Peyer's patch (tissue), 4 donors: ENCODE results near the gene TRIM2. TPM values are rescaled to one million over a fixed set of nuclear protein-coding genes. Genes with fewer than 3 reads are reported as not detected.

Source experiments
- DNase-seq, 3 donors: peaks; one replicate each; pipeline ENCODE4 v3.0.0-alpha.2; 2017 to 2019
- H3K27ac ChIP-seq, 4 donors: fragments of 200-600 bp; sonication (generic); one replicate each; pipeline ENCODE4 v1.5.1; 2016 to 2019
- H3K27me3 ChIP-seq, 2 donors: fragments of 200-600 bp; sonication (generic); one replicate each; pipeline ENCODE4 v1.5.1; 2019
- H3K36me3 ChIP-seq, 3 donors: fragments of 200-600 bp; sonication (generic); one replicate each; pipeline ENCODE4 v1.5.1; 2016 to 2019
- H3K4me1 ChIP-seq, 4 donors: fragments of 200-600 bp; sonication (generic); one replicate each; pipeline ENCODE4 v1.5.1; 2016 to 2019
- H3K4me3 ChIP-seq, 4 donors: fragments of 200-600 bp; sonication (generic); 1 replicate in 3 of 4; 2 replicates in 1 of 4; pipeline ENCODE4 v1.5.1; 2016 to 2019; ENCODE audit warnings: mild to moderate bottlenecking in 1 of 4
- H3K9me3 ChIP-seq, 4 donors: fragments of 200-600 bp; sonication (generic); one replicate each; pipeline ENCODE4 v1.5.1; 2016 to 2019; ENCODE audit warnings: mild to moderate bottlenecking in 1 of 4
- CTCF ChIP-seq, 6 experiments: fragments of 450-650 bp in 4 of 6; fragments of 200-600 bp in 2 of 6; sonication (generic) in 1 of 6; IDR thresholded peaks; one replicate each; pipeline ENCODE4 v1.5.1; 2017 to 2019; ENCODE audit warnings: antibody characterized with exemption in 6 of 6, mild to moderate bottlenecking in 3 of 6, moderate library complexity in 1 of 6
- POLR2A ChIP-seq, 2 donors: fragments of 450-650 bp; IDR thresholded peaks; one replicate each; pipeline ENCODE4 v1.5.1; 2017; ENCODE audit warnings: antibody characterized with exemption in 2 of 2, mild to moderate bottlenecking in 2 of 2, moderate library complexity in 2 of 2
- total RNA-seq, 4 donors: library from RNA; depleted of rRNA; stranded (reverse); fragments of >200 nt; gene quantifications; one replicate each; pipeline ENCODE4 v1.1.0, GENCODE V29; 2016

TRIM2 gene
- total RNA-seq, 4 donors from 2014 or later, result 58.6 to 158 (median 144) TPM

- TF ChIP-seq CTCF (IDR thresholded peaks at IDR 0.05), result no peak
- TF ChIP-seq POLR2A (IDR thresholded peaks at IDR 0.05), result no peak
- Histone ChIP-seq H3K4me1 (peaks cover 0 to 11% (median 0%) of the 10 kb centered on the region in 4 donors), H3K27me3 (no peaks in the 10 kb centered on the region), H3K36me3 (peaks cover 0 to 3% (median 0%) of the 10 kb centered on the region in 3 donors), H3K9me3 (peaks cover 0 to 4% (median 0%) of the 10 kb centered on the region in 4 donors), H3K27ac (no peak overlapping the region), H3K4me3 (no peak overlapping the region)
- DNase-seq, result no peak
Measured at GRCh38 chr4:153259661-153260060, 55.4 kb downstream of the TRIM2 start.

GRCh38 chr4:153260132-153260531 is 55.9 kb downstream of the TRIM2 start:
- H3K9me3 ChIP-seq, result peaks cover 0 to 4% (median 0%) of the 10 kb centered on the region in 4 donors
- no peak for TF ChIP-seq POLR2A (IDR thresholded peaks at IDR 0.05)
- no peak for TF ChIP-seq CTCF (IDR thresholded peaks at IDR 0.05)

GRCh38 chr4:153260553-153261300 is 56.5 kb downstream of the TRIM2 start:
- Histone ChIP-seq H3K4me1 (peaks cover 0 to 11% (median 0%) of the 10 kb centered on the region in 4 donors), H3K27me3 (no peaks in the 10 kb centered on the region), H3K4me3 (no peak overlapping the region), H3K36me3 (peaks cover 0 to 3% (median 0%) of the 10 kb centered on the region in 3 donors), H3K27ac (no peak overlapping the region), H3K9me3 (peaks cover 0 to 4% (median 0%) of the 10 kb centered on the region in 4 donors)
- TF ChIP-seq POLR2A (IDR thresholded peaks at IDR 0.05) (no peak), CTCF (IDR thresholded peaks at IDR 0.05) (no peak)
- no peak for DNase-seq

More at GRCh38 chr4:153260132-153260531, 55.9 kb downstream of the TRIM2 start:
- peaks cover 0 to 11% (median 0%) of the 10 kb centered on the region in 4 donors for H3K4me1 ChIP-seq
- DNase-seq, result no peak
- no peaks in the 10 kb centered on the region for H3K27me3 ChIP-seq
- H3K27ac ChIP-seq, result no peak overlapping the region
- peaks cover 0 to 3% (median 0%) of the 10 kb centered on the region in 3 donors for H3K36me3 ChIP-seq
- no peak overlapping the region for H3K4me3 ChIP-seq

DNA sequence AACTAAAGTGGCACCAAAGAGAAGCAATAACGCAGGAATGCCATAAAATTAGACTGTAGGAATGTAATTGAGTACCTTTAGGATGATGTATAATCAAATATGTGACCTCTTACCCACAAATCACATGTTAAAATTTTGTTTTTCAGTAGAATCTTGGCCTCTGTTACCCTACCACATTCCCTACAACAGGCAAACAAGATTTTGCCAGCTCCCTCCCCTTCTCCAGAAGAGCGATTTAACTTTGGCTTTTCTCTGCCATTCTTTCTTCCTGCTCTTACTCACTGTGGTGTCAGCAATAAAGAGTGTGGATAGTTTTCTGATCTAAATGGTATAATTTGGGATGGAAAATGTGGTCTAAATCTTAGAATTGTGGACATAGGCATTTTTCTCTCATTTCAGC is 57.2 kb downstream of the TRIM2 start:
- Histone ChIP-seq H3K36me3 (peaks cover 0 to 3% (median 0%) of the 10 kb centered on the region in 3 donors), H3K27ac (no peak overlapping the region), H3K9me3 (peaks cover 0 to 4% (median 0%) of the 10 kb centered on the region in 4 donors), H3K4me1 (peaks cover 0 to 11% (median 0%) of the 10 kb centered on the region in 4 donors), H3K4me3 (no peak overlapping the region), H3K27me3 (no peaks in the 10 kb centered on the region)
- TF ChIP-seq POLR2A (IDR thresholded peaks at IDR 0.05) (no peak), CTCF (IDR thresholded peaks at IDR 0.05) (no peak)
- no peak for DNase-seq

DNA sequence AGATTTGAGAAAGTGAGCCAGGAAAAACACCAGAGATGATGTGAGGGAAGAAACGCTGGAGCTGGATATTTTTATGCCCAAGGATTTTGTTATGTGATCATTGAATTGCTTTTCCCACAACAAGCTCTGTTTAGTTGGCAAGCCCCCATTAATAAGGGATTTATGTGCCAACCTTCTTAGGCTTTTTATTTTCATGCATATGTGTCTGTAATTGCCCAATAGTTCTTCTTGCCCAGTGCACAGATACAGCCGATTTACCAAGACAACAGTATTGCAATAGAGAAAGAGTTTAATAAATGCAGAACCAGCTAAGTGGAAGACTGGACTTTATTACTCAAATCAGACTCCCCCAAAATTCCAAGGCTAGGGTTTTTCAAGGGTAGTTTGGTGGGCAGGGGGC is 57.7 kb downstream of the TRIM2 start:
- Histone ChIP-seq H3K9me3 (peaks cover 0 to 4% (median 0%) of the 10 kb centered on the region in 4 donors), H3K4me1 (peaks cover 0 to 10% (median 0%) of the 10 kb centered on the region in 4 donors), H3K4me3 (no peak overlapping the region), H3K27ac (no peak overlapping the region), H3K27me3 (no peaks in the 10 kb centered on the region), H3K36me3 (peaks cover 0 to 3% (median 0%) of the 10 kb centered on the region in 3 donors)
- TF ChIP-seq POLR2A (IDR thresholded peaks at IDR 0.05) (no peak), CTCF (IDR thresholded peaks at IDR 0.05) (no peak)
- no peak for DNase-seq
